AG08395 (cell line): Measurements from ENCODE around the gene TBX4.

ENCODE experiments used
- DNase-seq: peaks from one replicate; pipeline ENCODE4 v3.0.0; 2012; ENCODE audit warnings: mixed read lengths, low spot score

TBX4 gene

DNA sequence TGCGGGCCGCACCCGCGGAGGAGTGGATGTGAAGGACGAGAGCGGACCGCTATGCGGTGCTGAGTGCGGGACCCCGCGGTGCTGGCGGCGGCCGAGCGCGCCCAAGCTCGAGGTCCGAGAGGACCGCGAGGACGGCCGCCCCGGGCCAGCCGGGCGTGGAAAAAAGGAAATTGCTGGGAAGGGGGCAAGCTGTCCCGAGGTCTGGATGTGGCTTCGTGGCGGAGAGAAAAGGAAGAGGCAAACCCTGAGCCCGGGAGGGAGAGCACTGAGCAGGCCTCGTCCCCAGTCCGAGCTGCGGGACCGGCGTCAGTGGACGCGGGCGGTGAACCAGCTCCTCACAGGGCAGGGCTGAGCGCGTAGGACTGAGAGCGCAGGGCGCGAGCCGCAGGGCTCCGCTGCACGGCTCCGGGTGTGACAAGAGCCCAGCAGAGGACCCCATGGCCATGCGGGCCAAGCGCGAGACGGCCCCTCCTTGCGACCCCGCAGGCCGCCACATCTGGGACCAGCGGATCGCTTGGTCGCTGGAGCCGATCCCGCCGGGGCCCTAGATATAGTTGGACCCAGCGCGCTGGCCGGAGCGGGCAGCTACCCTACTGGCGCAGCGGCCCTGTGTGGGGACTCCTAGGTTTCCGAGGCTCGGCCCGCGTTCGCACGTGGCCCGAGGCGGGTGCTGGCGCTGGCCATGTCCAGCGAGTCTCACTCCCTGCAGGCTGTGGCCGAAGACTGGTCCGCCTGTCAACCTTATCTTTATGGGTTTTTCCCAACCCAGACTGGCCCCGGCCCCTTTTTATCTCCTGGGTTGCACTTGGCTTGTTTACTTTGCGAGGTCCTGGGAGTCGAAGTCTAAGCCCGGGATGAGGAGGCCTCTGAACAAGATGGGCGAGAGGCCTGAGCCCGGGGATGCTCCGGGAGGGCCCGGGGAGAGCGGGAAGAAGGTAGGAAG, 2.4 kb downstream of the TBX4 start:
- no peak for DNase-seq

DNA sequence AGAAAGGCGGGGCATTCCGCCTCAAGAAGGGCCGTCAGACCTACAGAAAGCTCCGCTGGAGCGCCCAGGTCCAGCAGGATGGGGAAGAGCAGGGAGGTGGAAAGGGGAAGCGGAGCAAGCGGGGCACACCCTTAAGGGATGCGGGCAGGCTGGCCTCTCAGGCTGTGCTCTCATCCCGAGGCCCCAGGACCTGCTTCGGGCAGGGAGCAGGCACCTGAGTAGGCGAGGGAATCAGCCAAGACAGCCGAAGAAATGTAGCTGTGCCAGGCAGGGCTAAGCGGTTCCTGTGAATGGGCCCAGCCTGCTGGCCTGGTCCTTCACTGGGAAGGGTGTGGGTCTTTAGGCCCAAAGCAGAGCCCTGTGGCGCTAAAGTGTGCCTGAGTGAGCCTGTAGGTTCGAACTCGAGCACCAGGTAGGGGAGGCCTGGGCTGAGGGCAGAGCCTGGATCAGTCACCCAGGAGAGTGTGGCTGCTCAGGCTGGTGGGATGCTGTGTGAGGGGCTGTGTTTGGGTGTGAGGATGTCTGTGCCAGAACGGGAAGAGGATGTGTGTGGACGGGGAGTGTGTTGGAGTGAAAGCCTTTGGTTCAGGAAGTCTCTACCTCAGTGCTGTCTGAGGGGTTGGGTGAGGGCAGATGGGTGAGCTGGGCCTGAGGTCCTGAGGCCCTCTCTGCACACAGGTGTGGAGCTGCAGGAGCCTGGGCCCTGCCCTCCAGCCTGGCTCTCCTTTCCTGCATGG, 3.3 kb downstream of the TBX4 start:
- DNase-seq = no peak

DNA sequence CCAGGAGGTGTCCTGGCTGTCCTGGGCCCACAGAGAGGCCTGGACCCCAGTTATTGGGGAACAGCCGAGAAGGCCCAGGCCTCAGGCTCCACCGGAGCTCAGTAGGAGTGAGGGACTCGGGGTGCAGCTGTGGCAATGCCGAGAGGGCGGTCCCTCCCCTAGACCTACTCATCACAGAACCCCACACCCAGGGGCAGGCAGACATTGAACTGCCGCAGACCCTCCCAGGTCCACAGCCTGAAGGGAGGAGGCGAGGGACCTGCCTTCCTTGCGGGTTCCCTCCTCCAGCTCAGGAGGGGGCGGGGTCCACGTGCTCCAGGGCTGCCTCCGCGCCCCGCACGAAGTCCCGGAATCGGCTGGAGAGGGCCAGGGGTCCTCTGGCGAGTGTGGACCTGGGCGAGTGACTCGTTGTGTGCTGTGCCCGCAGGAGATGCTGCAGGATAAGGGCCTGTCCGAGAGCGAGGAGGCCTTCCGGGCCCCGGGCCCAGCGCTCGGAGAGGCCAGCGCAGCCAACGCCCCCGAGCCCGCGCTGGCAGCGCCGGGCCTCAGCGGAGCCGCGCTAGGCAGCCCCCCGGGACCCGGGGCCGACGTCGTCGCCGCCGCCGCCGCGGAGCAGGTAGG, 3.9 kb downstream of the TBX4 start:
- DNase-seq = no peak

DNA sequence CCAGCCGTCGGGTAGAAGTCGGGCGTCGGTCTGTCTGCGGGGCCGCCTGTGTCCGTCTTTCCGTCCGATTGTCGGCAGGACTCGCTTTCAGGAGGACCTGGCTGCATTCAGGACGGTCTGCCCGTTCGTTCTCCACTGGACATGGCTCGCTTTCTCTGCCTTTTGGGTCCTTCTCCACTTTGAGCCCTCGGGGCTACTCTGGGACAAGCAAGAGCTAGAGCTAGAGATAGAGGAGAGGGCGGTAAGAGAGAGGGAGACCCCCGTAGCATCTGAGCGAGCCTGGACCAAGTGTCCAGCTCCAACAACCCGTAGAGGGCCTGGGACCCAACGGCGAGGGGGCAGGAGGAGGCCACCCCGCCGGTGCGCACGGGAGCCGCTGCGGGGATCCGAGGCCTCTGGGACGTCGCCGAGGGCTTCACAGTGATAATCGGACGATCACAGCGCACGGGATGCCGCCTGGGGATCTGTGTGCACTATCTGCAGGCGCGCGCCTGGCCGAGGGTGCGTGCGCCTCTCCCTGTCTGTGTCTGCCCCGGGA, 4.5 kb downstream of the TBX4 start:
- no peak for DNase-seq

DNA sequence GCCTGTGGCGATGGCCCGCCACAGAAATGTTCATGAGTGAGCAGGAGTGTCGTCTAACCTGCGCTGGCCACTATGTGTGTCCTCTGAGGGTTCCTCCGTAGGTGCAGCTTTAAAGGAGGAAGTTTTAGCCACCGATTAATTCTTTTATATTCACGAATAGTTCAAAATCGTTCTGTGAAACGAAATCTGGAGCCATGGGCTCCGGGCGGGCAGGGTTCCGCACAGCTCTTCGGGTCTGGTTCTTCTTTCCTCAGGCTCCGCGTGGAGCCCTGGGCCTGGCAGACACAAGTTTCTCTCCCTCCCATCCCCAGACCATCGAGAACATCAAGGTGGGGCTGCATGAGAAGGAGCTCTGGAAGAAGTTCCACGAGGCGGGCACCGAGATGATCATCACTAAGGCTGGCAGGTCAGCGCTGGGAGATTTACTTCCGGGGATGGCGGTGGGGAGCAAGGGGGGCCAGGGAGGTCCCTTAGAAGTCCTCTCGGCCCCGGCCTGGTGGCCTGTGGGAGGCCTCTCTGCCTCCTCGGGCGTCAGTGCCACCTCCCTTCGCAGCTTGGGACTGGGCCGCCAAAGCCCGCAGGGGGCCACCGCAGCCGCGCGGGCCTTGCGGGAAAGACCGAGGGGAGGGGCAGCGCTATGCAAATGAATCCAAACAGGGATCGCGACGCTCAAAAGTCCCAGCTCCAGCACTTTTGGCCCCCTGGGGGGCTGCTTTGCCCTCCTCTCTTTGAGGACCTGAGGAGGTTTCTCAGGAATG, 5.2 kb downstream of the TBX4 start:
- DNase-seq = no peak

DNA sequence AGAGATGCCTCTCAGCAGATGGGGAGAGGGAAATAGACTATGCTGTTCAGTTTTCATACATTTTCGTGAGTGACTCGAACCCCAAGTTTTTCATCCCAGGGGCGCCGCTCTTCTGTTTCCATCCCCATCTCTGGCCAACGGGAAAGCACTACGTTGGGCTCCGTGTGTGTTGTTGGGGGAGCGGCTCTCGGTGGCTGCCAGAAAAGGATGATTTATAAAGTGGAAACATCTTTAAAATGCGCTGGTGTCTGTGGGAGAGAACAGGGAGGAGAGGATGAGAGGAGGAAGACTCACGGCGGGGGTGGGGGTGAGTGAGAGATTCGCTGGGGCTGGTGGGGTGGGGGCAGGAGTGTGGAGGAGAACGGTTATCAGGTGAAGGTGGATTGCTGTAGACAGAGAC, 5.8 kb downstream of the TBX4 start:
- DNase-seq = no peak

DNA sequence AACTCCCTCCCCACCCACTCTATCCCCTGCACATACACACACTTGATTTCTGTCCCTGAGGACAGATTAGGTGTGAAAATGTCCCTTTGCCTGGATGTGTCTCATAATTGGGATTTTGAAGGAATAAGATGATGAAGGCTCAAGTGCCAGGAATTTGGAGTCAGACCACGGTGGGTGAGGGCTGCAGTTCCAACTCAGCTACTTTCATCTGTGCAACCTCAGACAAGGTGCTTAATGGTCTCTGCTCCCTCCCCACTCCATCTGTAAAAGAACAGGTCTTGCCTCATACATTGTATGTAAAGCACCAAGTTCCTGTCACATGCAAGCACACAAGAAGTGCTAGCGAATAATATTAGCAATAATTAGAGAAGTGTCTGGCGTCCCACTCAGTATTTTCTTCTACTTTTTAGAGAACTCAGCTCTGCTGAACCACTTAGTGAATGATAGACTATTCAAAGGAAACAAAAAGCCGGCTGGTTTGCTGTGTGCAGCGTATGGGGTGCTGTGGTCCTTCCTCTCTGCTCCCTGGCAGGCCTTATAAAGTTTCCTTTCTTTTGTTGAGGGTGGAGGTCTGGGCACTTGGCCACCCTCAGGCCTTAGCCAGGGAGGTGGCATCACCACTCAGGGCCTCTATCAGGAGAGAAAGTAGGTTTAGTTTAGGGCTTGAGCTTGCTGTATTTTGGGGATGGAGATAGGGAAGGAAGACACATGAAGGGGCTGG, 6.4 kb downstream of the TBX4 start:
- DNase-seq = no peak

DNA sequence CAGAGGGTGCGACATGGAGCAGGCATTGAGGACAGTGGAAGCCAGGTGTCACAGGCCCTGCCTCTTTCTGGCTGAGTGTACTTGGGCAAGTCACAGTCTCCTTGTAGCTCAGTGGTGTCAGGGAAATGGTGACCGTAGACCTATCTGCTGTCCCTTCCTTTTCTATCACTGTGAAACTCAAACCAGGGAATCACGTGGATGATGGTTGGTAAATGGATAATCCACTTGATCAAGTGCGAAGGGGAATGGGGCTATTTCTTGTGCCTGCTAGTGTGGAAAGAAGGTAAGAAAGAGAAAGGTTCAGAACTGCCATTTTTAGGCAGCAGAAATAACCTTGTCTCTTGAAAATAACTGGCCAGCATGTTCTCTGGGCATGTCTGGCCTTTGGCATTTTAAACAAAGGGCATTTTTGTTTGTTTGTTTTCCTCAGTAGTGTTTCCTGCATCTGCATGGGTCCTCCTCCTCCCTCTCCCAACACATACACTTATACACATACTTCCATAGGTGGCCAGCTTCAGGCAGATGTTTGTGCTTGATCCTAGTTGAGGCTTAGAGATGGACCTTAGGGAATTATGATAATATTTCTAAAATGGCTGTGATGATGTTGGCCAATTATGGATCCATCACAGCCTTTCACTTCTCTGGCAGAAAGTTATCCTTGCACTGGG, 7.1 kb downstream of the TBX4 start:
- DNase-seq = no peak

DNA sequence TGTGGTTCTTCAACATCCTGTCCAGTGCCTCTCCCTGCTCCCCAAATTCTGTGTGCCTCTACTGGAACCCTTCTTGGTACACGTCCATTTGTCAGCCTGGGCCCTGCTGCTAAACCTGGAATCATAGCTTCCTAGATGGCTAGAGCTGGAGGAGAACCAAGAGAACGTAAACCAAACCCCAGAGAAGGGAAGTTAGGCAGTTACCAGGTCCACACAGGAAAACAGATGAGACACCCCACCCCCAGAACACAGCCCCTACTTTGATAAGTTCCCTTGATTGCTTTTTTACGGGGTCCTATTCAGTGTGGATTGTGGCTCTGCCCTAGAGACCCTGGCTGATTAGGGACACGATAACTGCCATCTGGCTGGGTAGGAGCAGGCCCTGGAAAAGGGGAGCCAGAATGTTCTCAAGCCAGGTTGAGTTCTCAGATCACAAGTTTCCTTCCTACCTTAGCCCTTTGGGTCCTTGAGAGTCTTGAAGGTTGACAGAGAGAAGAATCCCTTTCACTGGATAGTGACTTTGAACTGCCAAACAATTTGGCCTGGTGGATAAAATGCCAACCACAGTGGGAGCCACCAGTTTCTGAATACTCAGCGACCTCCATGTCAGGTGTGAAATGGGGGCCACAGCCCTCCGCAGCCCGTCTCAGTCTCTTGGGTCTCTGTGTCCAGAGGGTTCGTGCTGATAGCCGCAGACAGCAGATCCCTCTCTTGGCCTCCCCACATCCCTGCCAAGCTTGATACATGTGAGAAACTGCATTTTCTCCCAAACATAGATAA, 7.9 kb downstream of the TBX4 start:
- no peak for DNase-seq

DNA sequence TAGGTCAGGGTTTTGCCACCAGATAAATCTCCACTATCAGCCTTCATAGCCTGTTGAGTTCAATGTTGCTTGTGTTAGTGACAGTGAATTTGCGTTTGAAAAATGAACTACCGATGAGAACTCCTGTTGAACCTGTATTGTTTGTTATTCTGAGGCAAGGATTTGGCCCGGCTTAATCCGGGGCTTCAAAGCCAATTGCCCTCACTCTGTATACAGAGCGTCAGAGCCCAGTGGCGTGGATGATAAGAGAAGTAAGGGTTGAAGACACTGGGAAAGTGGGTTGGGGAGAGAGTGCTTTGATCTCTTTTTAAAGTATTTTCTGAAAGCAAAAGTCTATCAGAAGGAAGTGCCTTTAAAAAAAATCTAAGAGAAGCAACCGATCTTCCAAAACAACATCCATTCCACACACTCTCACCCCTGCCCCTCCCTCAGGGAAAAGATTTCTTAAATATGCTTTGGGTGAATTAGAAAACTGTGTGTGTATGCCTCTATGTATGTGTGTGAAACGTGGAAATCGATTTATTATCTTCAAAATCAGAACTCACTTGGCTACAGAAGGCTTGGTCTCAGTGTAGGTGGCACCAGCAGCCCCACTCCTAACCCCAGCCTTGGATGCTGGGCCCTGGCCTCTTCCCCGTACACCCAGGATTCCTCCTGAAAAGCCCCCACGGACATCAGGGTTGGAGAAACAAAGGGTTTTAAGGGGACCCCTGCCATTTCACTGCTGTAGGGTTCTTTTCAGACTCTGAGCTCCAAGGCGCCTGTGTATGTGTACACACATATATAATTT, 8.8 kb downstream of the TBX4 start:
- no peak for DNase-seq

DNA sequence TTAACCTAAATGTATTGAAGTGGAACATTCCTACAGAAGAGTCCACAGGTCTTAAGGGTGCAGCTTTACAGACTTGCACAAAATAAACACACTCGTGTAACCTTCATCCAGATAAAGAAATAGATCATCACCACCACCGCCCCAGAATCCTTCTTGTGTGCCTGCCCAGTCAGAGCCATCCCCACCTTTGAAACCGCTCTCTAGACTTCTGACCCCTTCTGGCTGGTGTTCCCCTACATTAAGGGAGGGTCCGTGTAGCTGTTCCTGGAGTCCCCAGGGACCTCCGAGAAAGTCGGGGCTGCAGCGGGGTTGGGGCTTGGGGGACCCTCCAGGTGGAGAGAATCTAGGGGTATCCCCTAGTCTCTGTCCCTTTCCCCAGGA, 9.4 kb downstream of the TBX4 start:
- DNase-seq = no peak

DNA sequence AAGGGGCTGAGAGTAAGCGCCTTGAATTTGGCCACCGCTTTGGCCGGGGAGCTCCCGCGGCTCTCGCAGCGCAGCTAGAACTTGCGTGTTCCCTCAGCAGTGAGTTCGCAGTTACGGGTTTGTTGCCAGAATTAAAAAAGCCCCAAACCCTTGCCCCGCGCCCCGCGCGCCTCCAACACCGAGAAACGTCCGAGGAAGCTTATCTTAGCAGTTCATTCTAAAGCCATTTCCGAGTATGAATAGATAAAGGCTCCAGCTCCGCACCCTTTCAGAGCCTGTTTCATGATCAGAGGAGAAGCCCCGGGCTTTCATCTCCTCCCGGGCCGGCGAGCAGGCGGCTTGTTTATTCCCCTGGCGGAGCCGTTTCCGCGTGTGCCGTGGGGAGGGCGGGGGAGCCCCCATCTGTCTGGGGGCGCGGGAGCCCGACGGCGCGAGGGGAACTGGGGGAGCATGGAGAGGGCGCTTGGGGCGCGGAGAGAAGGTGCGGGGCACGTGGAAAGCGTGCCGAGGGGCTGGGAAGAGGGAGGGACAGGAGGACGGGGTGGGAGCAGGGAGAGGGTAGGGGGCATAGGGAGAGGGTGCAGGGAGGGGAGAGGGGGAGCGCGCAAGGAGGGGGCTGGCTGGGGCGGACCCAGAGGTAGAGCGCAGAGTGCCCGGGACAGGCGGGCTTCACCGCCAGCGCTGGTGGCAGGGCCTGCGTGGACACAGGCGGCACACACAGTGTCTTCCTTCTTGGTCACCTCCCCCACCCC, 9.9 kb downstream of the TBX4 start:
- DNase-seq = no peak

DNA sequence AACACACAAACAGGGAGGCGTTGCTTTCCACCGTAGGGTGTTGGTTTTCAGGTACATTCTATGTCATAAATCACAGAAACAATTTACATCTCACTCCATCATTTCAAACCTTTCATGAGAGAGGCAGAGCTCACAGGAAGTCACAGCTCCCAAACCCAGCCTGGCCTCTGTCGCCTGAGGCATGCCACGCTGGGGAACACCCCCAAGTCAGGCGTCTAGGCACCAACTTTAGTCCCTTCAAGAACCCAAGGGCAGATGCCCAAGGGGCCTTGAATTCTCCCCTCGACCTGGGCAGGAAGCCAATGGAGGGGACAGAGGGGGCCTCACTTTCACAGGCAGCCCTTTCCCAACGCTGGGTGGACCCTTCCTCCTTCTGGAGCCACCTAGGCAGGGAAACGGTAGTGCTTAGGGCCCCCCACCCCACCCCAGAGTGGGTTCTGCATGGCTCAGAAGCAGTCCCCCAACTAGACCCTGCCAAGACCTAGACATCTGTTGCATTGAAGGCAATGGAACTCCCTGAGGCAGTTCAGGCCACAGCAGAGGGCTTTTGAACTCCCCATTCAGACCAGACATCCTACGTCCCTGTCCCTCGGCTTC, 10.6 kb downstream of the TBX4 start:
- no peak for DNase-seq

DNA sequence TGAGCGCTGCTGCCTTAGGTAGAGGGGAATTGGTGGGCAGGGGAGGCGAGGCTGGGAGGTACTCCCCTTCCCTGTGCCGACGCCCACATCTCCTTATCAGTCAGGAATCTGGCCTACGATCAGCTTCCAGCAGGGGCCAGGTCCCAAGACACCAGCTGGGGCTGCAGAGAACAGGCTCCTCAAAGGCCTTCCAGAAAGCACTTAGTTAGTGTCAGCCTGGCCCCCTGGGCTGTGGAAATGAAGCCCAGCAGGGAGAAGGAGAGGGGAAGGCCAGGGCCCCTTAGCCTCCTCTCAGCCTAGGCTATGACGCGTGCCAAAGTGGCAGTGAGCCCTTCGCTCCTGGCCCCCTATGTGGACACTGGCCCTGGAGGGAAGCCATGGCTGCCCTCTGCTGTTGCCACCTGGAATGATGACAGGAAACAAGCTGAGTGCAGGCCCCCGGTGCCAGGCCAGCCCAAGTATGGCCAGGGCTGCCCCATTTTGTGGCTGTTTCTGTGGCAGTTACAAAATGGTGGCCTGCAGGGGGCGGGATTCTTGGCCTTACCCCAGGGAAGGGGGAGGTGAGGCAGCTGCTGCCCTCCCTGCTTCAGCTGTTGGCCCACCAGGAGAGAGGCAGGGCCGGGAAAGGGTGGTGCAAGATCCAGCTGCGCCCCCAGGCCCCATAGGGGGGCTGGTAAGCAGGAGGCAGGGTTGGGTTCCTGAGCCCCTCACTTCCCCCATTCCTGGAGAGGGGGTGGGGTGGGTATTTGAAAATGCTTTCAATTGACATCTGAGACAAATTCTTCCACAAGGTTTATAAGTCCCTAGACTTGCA, 11.3 kb downstream of the TBX4 start:
- no peak for DNase-seq

DNA sequence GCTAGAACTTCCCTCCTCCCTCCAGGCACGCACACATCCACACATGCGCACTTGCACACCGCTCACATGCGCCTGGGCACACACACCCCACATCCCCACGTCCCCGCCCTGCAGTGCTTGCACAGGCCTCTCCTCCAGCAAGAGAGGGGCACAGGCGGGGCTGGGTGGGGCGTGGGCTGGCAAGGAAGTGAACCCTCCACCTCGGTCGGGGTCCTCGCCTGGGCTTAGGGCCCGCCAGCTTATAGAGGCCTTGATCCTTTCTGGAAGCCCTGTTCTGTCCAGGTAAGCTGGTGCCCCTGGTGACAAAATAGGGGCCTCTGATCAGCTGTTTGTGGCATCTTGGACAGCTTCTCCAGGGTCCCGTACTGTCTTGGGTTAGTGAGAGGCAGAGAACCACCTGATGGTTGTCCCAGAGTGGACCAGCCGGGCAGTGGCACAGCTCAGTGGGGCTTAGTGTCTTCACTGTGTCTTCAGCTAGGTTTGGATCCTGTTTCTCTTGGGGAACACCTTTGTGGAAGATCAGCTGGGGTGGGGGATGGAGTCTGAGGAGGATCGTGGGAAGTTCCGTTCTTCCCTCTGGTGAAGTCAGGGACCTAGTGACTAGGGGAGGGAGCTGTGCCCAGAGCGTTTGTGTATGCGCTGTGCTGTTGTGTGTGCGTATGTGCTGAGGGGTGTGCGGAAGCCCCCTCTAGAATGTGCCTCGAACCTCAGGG, 12.1 kb downstream of the TBX4 start:
- DNase-seq = no peak

DNA sequence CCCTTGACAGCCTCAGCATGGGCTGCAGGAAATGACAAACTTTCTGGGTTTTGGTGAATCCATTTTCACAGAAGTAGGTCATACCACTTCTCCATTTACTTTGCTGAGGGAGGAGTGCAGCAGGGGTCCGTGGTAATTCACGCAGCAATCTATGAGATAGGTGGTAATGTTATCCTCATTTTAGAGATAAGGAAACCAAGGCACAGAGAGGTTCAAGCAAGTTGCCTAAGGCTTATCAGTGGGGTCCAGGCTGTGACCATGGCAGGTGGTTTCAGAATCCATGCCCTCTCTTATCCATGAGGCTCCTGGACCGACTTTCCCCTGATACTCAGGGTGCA, 12.6 kb downstream of the TBX4 start:
- no peak for DNase-seq
